NCI-H748 (cell line): ENCODE measurements around the gene RAB5A.
A peak's percentile ranks its signal among the peaks of the same experiment; 100 is the strongest.
"Not testable (repeated sequence)": the region's sequence is repeated elsewhere in the genome, so short reads cannot be mapped to it uniquely, and the experiment has no call there.

Source experiments
- DNase-seq: peaks from one replicate; lab custom pipeline; 2025; ENCODE audit not compliant: unreplicated experiment; lab: John Stamatoyannopoulos, UW

Gene RAB5A, protein sequence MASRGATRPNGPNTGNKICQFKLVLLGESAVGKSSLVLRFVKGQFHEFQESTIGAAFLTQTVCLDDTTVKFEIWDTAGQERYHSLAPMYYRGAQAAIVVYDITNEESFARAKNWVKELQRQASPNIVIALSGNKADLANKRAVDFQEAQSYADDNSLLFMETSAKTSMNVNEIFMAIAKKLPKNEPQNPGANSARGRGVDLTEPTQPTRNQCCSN

DNA sequence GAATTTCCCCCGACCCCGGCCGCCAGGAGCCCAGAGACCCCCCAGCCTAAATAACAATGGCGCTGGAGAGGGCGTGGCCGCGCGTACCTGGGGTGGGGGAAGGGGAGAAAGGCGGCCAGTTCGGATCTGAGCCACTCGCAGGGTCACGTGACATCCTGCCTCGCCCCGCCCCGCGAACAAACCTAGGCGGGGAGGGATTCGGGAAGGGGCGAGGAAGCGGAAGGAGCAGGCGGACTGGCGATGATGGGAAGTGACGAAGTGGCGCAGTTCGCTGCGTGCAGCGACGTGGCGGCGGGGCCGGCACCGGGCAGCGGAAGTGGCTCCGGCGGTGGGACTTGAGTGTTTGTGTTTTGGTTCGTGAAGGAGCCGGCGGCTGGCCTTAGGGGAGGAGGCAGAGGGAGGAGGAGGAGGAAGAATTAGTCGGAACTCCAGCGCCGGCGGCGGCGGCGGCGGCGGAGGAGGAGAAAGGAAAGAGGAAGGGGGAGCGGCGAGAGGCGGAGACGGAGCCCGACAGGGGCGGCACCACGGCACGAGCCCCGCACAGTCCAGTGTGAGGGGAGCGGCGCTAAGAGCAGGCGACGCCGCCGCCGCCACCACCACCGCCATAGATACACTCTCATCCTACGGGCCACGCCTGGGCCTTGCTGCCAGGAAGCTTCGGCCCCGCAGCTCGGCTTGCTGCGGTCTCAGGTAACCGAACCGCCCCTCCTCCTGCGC lies at the start of gene RAB5A:
Gene RAB5A (plus strand): TSS at position 266 of the 717 bp plus-strand sequence. CDS start 3,802 bp downstream, outside the sequence.
- DNase-seq = peak; percentile 96

DNA sequence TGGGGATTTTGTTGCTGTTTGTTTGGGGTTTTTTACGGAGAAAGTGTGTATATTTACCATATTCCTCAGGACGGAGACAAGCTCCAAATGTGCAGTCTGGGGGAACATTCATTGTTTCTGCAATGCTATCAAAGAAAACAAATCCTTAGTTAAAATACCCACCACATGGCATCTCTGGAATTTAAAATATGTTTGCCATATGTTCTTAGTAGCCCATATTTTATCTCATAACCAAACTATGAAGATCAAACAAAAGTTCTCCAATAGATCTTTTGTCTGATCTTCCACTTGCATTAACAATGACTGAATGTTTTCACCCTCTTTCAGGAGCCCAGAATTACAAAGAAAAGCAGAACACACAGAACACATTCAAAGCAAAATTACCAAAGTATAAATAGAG lies 48.2 kb upstream of the RAB5A start:
- no peak for DNase-seq

DNA sequence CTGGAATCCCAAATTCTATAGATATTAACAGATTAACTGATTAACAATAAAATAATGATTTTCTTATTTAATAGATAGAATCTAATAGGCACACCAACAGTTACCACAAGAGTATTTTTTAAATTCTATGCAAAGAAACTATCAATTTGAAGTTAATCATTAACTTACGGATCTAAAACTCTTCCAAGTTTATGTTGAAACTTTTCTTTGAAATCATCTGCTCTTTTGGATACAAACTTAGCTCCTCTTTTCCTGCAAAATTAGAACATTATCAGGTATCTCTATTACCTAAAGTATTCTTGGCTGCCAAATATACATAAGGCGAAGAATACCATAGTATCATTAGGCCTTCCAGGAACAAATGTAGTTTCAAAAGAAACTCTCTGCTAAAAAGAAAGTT lies 47.6 kb upstream of the RAB5A start:
- DNase-seq = no peak

DNA sequence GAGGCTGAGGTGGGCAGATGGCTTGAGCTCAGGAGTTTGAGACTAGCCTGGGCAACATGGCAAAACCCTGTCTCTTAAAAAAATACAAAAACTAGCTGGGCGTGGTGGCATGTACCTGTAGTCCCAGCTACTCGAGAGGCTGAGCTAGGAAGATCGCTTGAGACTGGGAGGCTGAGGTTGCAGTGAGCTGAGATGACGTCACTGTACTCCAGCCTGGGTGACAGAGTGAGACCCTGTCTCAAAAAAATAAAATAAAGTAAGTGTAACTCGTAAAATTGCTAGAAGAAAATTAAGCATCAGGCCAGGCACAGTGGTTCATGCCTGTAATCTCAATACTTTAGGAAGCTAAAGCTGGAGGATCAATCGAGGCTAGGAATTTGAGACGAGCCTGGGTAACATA lies 47.1 kb upstream of the RAB5A start:
- DNase-seq = not testable (repeated sequence)

DNA sequence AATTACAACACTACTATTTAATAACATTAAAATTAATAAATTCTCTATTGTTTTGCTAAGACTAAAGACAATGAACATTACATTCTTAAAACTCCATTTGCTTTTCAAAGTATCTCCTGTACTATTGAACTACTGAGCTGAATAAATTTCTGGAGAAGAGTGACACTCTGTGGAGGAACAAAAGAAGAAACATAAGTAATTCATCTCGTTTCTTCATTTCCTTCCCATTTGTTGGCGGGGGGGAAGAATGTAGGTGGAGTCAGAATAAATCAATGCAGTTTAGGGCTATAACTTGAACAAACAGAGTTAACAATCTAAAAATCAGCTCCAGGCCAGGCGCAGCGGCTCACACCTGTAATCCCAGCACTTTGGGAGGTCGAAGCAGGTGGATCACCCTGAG lies 45.6 kb upstream of the RAB5A start:
- DNase-seq = no peak

DNA sequence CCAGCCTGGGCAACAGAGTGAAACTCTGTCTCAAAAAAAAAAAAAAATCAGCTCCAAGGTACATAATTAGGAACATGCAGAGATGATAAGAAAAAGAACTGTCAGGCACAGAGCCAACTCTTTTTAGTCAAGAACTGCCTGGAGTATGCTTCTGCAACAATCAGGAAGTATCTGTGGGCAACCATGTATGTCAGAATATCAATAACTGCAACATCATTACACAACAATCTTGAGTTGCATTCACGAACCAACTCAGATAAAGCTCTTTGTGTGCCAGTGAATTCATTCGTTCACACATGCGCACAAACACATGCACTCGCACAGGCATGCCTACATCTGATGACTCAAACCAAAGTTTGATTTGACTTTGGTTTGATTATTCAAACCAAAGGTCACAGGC lies 45.0 kb upstream of the RAB5A start:
- no peak for DNase-seq

DNA sequence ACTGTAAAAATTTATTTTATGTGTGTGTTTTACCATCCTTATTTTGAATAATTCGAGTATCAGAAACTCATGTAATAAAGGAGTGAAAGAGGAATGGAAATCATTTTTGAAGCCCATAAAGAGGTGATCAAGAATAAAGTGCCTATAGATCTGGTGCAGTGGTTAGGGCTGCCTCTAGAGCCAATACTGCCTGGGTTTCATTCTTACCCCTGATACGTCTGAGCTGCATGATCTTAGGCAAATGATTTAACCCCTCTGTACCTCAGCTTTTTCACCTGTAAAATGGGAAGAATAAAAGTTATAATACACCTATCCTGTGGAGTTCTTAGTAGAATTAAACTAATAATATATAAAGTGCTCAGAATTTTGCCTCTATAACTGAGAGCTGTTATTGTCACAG lies 43.2 kb upstream of the RAB5A start:
- no peak for DNase-seq

DNA sequence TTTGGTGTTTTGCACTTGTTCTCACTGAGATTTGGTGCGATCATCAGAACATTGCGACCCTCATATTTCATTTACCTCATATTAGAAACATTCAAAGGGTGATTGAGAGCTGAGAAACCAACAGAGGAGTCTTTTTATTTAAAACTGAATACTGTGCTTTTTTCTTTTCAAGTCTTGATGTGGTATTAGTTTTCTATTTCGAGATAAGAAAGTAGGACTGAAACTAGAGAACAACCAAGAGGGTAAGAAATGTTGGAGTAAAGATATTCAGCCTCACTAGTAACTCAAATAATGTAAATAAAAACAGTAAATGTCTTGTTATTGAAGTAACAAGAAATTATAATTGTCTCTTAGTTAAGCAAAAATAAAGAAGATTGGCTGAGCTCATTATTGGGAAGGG lies 39.4 kb upstream of the RAB5A start:
- no peak for DNase-seq

DNA sequence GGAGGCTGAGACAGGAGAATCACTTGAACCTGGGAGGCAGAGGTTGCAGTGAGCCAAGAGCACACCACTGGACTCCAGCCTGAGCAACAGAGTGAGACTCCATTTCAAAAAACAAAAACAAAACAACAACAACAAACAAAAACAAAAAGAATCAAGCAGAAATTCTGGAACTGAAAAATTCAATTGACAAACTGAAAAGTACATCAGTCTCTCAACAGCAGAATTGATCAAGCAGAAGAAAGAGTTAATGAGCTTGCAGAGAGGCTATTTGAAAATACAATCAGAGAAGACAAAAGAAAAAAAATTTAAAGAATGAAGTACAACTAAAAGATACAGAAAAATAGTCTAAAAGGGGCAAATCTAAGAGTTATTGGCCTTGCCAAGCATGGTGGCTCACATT lies 35.4 kb upstream of the RAB5A start:
- no peak for DNase-seq

DNA sequence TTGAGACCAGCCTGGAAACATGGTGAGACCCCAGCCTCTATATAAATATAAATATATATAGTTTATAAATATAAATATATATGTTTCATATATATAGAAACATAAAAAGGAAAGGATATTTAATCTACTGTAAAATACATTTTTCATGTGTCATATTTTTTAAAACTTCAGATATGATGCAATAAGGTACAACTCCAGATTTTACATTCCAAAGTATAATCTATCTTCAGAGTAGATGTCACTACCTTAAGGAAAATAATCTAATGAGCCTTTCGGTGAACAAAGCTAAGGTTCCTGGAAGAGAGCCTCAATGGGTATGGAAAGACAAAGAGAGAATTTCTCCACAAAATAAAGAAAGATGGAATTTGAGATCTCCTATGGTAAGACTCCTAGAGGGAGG lies 29.7 kb upstream of the RAB5A start:
- DNase-seq = no peak

DNA sequence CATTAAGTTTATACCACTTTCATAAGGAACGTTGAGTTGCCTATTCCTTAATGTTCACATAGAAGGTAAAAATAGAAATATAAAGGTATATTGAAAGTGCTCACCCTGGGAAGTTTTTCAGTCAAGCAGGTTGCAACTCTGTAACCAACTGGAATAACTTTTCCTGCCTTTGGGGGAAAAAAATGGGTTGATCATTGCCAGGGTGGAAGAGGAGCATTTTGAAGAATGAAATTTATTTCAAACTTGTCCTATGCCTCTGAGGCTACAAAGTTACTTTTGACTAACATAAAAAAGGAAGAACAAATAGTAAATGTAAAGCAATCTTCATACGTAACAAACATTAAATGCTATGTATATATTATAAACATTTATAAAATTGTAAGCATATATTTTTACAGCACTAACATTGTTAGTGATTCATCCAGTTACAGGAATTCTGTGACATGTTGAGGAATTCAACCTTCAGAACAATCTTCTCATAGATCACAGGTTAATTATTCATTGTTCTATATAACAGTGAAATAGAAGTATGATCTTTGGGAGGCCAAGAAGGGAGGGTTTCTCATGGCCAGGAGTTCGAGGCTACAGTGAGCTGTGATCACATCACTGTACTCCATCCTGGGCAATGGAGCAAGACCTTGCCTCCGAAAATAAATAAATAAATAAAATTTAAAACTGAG lies 26.4 kb upstream of the RAB5A start:
- DNase-seq = no peak

DNA sequence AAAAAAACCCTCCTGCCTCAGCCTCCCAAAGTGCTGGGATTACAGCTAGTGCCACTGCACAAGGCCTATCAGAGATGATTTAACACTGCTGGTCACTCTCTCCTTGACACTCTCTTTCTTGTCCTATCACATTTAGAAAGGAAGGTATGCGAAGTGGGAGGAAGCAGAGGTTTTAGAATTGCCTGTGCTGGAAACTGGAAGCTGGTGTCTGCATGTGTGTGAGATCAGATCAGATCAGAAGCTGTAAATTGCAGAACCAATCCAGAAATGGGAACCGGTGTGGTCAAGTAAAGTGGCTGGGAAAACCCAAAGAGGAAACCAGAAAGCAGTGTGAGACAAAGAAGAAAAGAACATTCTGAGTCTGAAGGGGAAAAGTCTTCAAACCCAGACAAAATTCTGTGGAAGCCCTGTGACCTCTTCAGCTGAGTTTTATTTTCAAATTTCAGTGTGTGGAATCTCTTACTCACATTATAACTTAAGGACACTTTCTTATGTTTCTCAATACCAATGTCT lies 15.7 kb upstream of the RAB5A start:
- no peak for DNase-seq

DNA sequence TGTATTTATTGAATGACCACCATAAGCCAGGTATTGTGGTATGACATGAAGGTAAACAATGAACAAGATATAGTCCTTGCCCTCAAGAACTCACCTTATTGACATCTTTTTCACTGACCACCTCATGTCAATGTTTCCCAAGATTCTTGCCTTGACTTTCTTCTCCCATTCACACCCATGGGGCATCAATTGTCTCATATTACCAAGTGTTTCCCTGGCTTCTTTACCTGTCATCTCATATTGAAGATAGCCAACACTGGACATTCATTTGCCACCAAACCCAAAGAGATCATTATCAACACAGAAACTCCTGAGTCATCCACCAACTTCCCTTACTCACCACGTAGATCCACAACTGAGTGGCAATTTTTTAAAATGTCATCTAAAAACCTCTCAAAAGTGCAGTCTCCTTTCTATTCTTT lies 15.1 kb upstream of the RAB5A start:
- no peak for DNase-seq

DNA sequence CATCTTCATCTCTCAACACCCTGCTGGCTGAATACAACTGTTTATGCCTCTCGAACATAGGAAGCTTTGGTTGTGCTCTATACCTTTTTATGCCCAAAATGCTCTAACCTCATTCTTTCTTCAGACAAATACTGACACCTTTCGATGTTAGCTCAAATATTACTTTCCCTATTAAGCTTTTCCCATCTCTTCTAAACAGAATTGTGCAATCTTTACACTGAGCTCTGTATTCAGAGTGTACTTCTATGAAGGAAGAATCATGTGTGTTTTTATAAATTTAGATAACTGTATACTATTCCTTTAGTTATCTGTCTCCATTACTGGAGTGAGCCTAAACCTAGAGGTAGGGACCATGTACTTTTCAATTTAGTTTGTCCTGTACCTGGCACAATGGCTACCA lies 14.5 kb upstream of the RAB5A start:
- no peak for DNase-seq

DNA sequence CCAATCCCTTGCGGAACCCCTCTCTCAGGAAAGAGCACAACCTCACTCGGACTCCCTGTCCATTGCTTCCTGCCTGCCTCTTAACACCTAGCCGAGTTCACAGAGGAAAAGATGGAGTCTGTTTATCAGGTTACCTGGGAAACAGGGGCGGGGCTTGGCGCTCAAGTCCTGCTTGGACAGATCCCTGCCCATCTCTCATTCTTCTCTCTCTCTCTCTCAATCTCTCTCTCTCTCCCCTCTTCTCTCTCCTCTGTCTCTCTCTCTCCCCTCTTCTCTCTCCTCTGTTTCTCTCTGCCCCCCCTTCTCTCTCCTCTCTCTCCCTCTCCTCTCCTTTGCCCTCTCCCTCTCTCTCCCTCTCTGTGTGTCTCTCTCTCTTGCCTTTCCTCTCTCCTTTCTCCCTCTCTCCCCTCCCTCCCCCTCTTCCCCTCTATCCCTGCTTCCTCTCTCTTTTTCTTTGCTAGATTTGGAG lies 12.8 kb upstream of the RAB5A start, which contains the start of gene EFHB:
Gene EFHB (minus strand): TSS at position 120 of the 469 bp plus-strand sequence. CDS start 199 bp downstream, outside the sequence.
- peak; percentile 89 for DNase-seq

DNA sequence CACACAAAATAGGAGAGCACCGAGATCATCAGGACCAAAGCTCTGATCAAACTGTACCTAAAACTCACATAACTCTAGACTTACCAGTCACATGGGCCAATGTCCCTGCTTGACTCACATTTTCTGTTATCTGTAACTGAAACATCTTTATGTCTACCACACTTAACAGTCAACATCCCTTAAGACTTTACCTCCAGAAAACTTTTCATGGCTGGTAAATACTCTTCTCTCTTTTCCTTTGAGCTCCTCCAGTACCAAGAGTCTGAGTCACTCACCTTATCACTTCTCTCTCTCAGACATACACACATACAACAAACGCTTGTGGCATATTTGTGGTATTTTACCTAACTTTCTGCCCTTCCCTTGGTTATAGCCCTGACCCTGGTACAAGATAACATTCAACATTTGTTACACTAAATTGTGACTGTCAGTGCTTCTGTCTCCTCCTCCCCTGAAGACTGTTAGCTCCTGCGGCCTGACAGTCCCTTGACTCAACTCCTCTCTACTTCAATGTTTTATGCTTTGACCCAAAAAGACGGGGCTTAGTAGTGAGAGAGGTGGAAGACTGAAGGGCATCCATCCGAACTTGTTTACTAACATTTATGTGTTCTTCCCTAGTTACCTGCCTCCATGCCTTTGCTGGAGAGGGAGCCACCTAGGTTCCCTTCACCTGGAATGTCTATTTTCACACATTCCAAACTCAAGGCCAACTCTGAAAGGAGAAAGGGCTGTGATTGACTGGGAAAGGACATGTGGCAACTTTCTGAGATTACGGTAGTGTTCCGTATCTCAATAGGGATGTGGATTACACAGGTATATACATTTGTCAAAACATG lies 9.2 kb upstream of the RAB5A start:
- DNase-seq = no peak

DNA sequence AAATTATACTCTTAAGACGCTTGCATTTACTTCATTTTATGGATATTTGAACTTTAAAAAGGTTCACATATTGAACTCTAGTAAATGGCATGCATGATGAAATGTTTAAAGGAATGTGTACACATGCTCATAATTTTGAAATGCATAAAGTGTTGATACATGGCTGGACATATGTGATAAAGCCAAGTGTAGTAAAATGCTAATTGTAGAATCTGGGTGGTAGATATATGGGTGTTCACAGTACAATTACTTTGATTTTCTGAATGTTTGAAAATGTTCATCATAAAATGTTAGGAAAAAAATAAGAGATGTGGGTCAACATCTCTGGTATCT lies 8.6 kb upstream of the RAB5A start:
- no peak for DNase-seq

DNA sequence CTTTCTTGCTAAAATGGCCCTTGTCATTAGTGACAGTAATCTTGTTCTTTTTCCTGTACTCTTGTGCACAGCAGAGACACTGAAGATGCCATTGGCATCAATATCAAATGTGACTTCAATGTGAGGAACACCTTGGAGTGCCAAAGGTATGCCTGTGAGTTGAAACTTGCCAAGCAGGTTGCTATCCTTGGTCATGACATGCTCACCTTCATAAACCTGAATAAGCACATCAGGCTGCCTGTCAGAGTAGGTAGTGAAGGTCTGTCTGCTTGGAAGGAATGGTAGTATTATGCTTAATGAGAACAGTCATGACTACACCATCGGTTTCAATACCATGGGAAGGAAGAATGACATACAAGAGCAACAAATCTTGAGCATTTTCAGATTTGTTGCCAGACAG lies 6.3 kb upstream of the RAB5A start:
- no peak for DNase-seq

DNA sequence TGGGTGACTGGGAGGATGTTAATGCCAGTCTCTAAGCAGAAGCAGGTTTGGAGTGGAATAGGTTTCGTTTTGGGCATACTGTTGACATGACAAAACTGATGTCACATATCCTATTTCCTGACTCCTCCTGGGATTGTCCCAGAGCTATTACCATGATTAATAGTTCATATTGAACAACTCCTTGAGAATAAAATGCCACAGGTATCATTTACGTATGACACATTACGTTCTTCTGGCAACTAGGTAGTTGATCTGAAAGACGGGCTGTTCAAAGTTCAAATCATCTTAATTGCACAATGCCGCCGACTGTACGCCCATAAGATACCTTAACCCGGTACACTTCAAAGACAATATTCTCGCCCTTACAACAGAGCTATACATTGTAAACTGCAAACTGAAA lies 1.4 kb upstream of the RAB5A start:
- no peak for DNase-seq

DNA sequence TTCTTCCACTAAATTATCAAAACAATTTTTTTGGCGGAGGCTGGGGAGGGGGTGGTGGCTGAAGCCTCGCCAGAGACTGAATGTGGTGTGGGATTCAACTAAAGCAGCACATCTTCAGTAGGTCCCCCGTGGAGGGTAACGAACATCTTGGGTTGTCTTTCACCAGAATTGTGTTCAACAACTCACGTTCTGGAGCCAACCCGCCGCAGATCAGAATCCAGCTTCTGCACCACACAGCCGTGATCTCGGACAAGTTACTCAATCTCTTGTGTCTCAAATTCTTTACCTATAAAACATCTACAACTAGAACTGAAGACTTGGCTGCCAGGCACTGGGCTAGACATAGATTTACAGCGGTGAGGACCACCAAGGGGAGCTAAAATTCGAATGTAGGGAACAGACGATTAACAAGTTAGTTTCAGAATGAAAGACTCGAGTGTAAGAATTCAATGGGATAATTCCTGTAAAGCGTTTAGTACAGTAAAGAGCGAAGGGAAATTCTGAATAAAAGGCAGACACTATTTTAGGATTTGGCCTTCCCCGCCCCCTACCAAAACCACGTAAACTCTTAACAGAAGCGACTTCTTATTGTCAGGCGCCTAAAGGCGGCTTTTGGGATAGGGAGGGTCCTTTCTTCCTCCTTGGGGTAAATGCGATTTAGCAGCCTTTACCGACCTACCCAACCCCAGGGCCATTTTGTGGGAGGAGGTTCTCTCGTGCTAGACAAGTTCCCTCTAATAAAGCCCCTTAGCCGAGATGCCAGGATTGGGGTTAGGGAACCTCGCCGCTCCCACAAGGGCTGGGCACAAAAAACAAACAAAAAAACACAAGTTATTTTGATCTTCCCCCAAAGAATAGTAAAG lies 697 bp upstream of the RAB5A start:
- no peak for DNase-seq
